GM19455 (cell line): ENCODE data around the gene PDE10A.

Source experiments
- ATAC-seq: cut with Tn5 transposase; IDR thresholded peaks from one replicate; pipeline ENCODE4 v1.9.1; 2021; ENCODE audit not compliant: unreplicated experiment

Gene PDE10A

GRCh38 chr6:165300422-165300936 lies 362.6 kb downstream of the PDE10A start:
- no peak for ATAC-seq

- ATAC-seq, result no peak
These were observed 364.2 kb downstream of the PDE10A start for GRCh38 chr6:165298875-165299274.

GRCh38 chr6:165298402-165298801 lies 364.6 kb downstream of the PDE10A start:
- no peak for ATAC-seq

DNA sequence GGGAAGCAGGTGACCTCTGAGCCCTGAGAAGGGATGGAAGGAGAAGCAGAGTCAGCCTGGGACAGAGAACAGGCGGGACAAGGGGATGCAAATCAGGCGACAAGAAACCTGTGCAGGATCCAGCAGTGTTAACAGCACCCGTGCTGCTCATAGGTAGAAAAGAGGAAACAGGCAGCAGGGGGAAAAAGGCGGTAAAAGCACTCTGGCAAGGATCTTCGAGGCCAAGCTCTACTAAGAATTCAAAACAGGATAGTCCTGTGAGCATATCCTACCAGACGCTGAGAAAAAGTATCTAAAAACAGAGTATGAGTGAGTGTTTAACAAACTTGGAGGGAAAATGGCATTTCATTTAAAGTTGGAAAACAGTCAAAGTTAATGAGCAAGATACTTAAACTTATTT lies 370.4 kb downstream of the PDE10A start:
- ATAC-seq, result no peak
